K562 (cell line): Measurements from ENCODE around the gene ALOX5. TPM values are rescaled to one million over a fixed set of nuclear protein-coding genes. Genes with fewer than 3 reads are reported as not detected.

Experiments used
- ATAC-seq: fragments of 200-7000 bp; cut with Tn5 transposase; 3 replicates; pipeline ENCODE4 v1.9.1; 2020; ENCODE audit warnings: moderate library complexity
- BruUV-seq: library from RNA; stranded (reverse); fragments of 400-500 nt; replicated peaks from 2 replicates; lab custom pipeline; 2021; lab: Mats Ljungman, UMichigan
- CTCF ChIA-PET: fragments of 300-600 bp; formaldehyde crosslinking; extraction: SDS; loops from one replicate; lab custom pipeline; 2021; ENCODE audit warnings: low intra/inter-chr PET ratio; lab: Yijun Ruan, JAX
- POLR2A ChIA-PET: fragments of 300-600, 350-650 bp; sonication (Branson Sonifier 250); formaldehyde crosslinking; extraction: SDS; loops from one replicate; lab custom pipeline; 2021; ENCODE audit warnings: antibody characterized with exemption, inconsistent platforms; lab: Yijun Ruan, JAX
- DNase-seq, 4 experiments: peaks; one replicate each; pipeline versions ENCODE4 v3.0.0 to v3.0.0-alpha.2; 2011 to 2018; ENCODE audit warnings: low spot score in 3 of 4, mixed read lengths in 3 of 4; ENCODE audit errors: extremely low read depth in 1 of 4
- FAIRE-seq: peaks from 2 replicates; lab custom pipeline; 2011; peaks lifted over from hg19 to GRCh38; lab: Jason Lieb, UNC
- H2AFZ ChIP-seq: 2 replicates; pipeline ENCODE4 v1.6.0; 2011; ENCODE audit warnings: low read depth, low read length, control low read depth, inconsistent platforms
- H3K27ac ChIP-seq: fragments of 200-600 bp; 3 replicates; pipeline ENCODE4 v1.8.0; 2011; ENCODE audit warnings: low read depth, mild to moderate bottlenecking, control low read depth, inconsistent platforms, low read length, moderate library complexity, mixed read lengths; ENCODE audit errors: extremely low read depth
- H3K27me3 ChIP-seq, 2 experiments: fragments of 300-600 bp in 1 of 2; 2 replicates in 1 of 2; 3 replicates in 1 of 2; pipeline versions ENCODE4 v1.6.0 to v1.8.0; 2011; ENCODE audit warnings: inconsistent platforms in 2 of 2, low read length in 2 of 2, mild to moderate bottlenecking in 1 of 2, mixed read lengths in 1 of 2, moderate library complexity in 1 of 2; ENCODE audit not compliant: control insufficient read depth in 2 of 2, insufficient read depth in 2 of 2
- H3K36me3 ChIP-seq: fragments of 300-600 bp; 3 replicates; pipeline ENCODE4 v1.8.0; 2011; ENCODE audit warnings: mild to moderate bottlenecking, low read length, inconsistent platforms; ENCODE audit not compliant: control insufficient read depth, insufficient read depth
- H3K4me1 ChIP-seq, 2 experiments: fragments of 200-600 bp in 1 of 2; replicated peaks in 1 of 2; 2 replicates in 1 of 2; 3 replicates in 1 of 2; pipeline versions ENCODE4 v1.5.1 to v1.8.0; 2011; ENCODE audit warnings: inconsistent platforms in 2 of 2, low read length in 2 of 2, mild to moderate bottlenecking in 1 of 2, mixed read lengths in 1 of 2, moderate library complexity in 1 of 2; ENCODE audit not compliant: control insufficient read depth in 2 of 2, insufficient read depth in 2 of 2
- H3K4me2 ChIP-seq: 2 replicates; pipeline ENCODE4 v1.6.1; 2011; ENCODE audit warnings: low read length, control low read depth, inconsistent platforms, mixed read lengths; ENCODE audit not compliant: insufficient read depth
- H3K4me3 ChIP-seq: fragments of 200-600 bp; sonication (generic), shearing (Covaris generic); 2 replicates; pipeline ENCODE4 v1.5.1; 2016; ENCODE audit warnings: control low read depth, inconsistent platforms
- H3K79me2 ChIP-seq: fragments of 200-600 bp; 3 replicates; pipeline ENCODE4 v1.8.0; 2011; ENCODE audit warnings: low read length, inconsistent platforms; ENCODE audit not compliant: control insufficient read depth, insufficient read depth
- H3K9ac ChIP-seq, 2 experiments: 2 replicates each; pipeline versions ENCODE4 v1.6.0 to v1.6.1; 2011; ENCODE audit warnings: low read depth in 2 of 2, low read length in 2 of 2, control low read depth in 1 of 2, inconsistent platforms in 1 of 2, mild to moderate bottlenecking in 1 of 2, mixed read lengths in 1 of 2; ENCODE audit not compliant: insufficient read depth in 1 of 2
- H3K9me1 ChIP-seq: one replicate; pipeline ENCODE4 v1.6.0; 2011; ENCODE audit warnings: inconsistent platforms, mild to moderate bottlenecking, low read length, moderate library complexity; ENCODE audit not compliant: control insufficient read depth, insufficient read depth
- H3K9me3 ChIP-seq: replicated peaks from 2 replicates; pipeline ENCODE4 v1.5.1; 2011; ENCODE audit warnings: low read depth, low read length, inconsistent platforms; ENCODE audit not compliant: control insufficient read depth, insufficient read depth
- H4K20me1 ChIP-seq: replicated peaks from 2 replicates; pipeline ENCODE4 v1.6.1; 2011; ENCODE audit warnings: low read length, inconsistent platforms, mixed read lengths; ENCODE audit not compliant: control insufficient read depth, insufficient read depth
- ATF3 ChIP-seq, 2 experiments: fragments of 450-650 bp in 1 of 2; sonication (generic) in 1 of 2; formaldehyde crosslinking in 1 of 2; IDR thresholded peaks in 1 of 2; conservative IDR thresholded peaks in 1 of 2; 2 replicates each; pipeline versions ENCODE4 v1.6.1 to v1.8.1; 2016 to 2023; ENCODE audit warnings: mild to moderate bottlenecking in 2 of 2, moderate library complexity in 2 of 2, inconsistent platforms in 1 of 2, missing genetic modification reagents in 1 of 2
- BCOR ChIP-seq: fragments of 450-650 bp; IDR thresholded peaks from 2 replicates; pipeline ENCODE4 v1.6.1; 2016
- GATA2 ChIP-seq: sonication (generic); formaldehyde crosslinking; IDR thresholded peaks from 2 replicates; pipeline ENCODE4 v1.4.0; 2020; ENCODE audit warnings: mild to moderate bottlenecking, missing genetic modification reagents
- JUN ChIP-seq, 2 experiments: sonication (generic) in 1 of 2; formaldehyde crosslinking in 1 of 2; IDR thresholded peaks; 2 replicates each; pipeline versions ENCODE4 v1.6.1 to v1.8.0; 2012 to 2022; ENCODE audit warnings: borderline replicate concordance in 2 of 2, mild to moderate bottlenecking in 2 of 2, improper control_type of control experiment in 1 of 2, low read depth in 1 of 2, low read length in 1 of 2, missing genetic modification reagents in 1 of 2
- KAT7 ChIP-seq: sonication (generic); formaldehyde crosslinking; IDR thresholded peaks from 2 replicates; pipeline ENCODE4 v1.8.0; 2022; ENCODE audit warnings: missing genetic modification reagents, mild to moderate bottlenecking, borderline replicate concordance
- RBM17 ChIP-seq: fragments of 200-400 bp; formaldehyde crosslinking; IDR thresholded peaks from 2 replicates; pipeline ENCODE4 v1.6.1; 2017; ENCODE audit warnings: low read depth, mild to moderate bottlenecking, low read length, borderline replicate concordance
- SAFB2 ChIP-seq: fragments of 200-400 bp; formaldehyde crosslinking; IDR thresholded peaks from 2 replicates; pipeline ENCODE4 v1.6.1; 2018; ENCODE audit warnings: borderline replicate concordance, low read length, low read depth, moderate library complexity; ENCODE audit not compliant: severe bottlenecking
- XRCC3 ChIP-seq: fragments of 450-650 bp; IDR thresholded peaks from 2 replicates; pipeline ENCODE4 v1.6.1; 2017; ENCODE audit warnings: mild to moderate bottlenecking, moderate library complexity
- ZFP91 ChIP-seq: sonication (generic); formaldehyde crosslinking; IDR thresholded peaks from 2 replicates; pipeline ENCODE4 v1.8.0; 2022; ENCODE audit warnings: mild to moderate bottlenecking, missing genetic modification reagents
- ZKSCAN3 ChIP-seq: fragments of 250-450 bp; sonication (Bioruptor Pico); IDR thresholded peaks from 2 replicates; pipeline ENCODE4 v1.4.0; 2020
- ZMIZ1 ChIP-seq, 2 experiments: fragments of 150-350 bp in 1 of 2; IDR thresholded peaks; 2 replicates each; pipeline ENCODE4 v1.6.1; 2012 to 2016; ENCODE audit warnings: low read depth in 2 of 2, low read length in 2 of 2, mild to moderate bottlenecking in 1 of 2, moderate library complexity in 1 of 2
- ZNF311 ChIP-seq: fragments of 250-450 bp; sonication (Bioruptor Pico); IDR thresholded peaks from 2 replicates; pipeline ENCODE4 v1.4.0; 2020; ENCODE audit warnings: mild to moderate bottlenecking, moderate library complexity
- ZNF408 ChIP-seq: fragments of 250-450 bp; sonication (Bioruptor Pico); IDR thresholded peaks from 2 replicates; pipeline ENCODE4 v1.4.0; 2020; ENCODE audit warnings: low read depth, mild to moderate bottlenecking, moderate library complexity
- WGBS: fragments of 100-300 bp; shearing (Covaris generic); methylation state at CpG from one replicate; pipeline ENCODE4 v1.1.6; 2016; ENCODE audit warnings: low coverage, mixed read lengths; ENCODE audit not compliant: insufficient coverage; ENCODE audit errors: missing lambda C conversion rate; 5-methylcytosine and 5-hydroxymethylcytosine counted together
- in situ Hi-C: fragments of 300-500 bp; cut with MboI; formaldehyde crosslinking; loops from 4 replicates; pipeline ENCODE4 v1.15.0; 2018; ENCODE audit warnings: inconsistent platforms, mixed read lengths
- intact Hi-C: fragments of 100-400 bp; cut with micrococcal nuclease; formaldehyde crosslinking; loops from 2 replicates; pipeline ENCODE4 v1.14.2; 2022
- polyA plus RNA-seq, 8 experiments: library from polyadenylated mRNA; depleted of rRNA in 4 of 8; stranded (reverse) in 5 of 8; unstranded in 3 of 8; fragments of >200 nt; fragmentation: Nextera tagmentation in 2 of 8; fragmentation: Illumina TruSeq in 1 of 8; extraction: Ambion mirVana in 2 of 8; extraction: Trizol in 1 of 8; gene quantifications; 2 replicates each; pipeline versions ENCODE4 v1.2.1 to v1.2.3, GENCODE V29; 2011 to 2014; ENCODE audit warnings: inconsistent platforms in 1 of 8, missing spikeins in 1 of 8
- total RNA-seq, 7 experiments: library from RNA; depleted of rRNA in 6 of 7; stranded (reverse); fragments of >200 nt in 6 of 7; fragmentation: Illumina TruSeq in 2 of 7; extraction: Trizol in 2 of 7; gene quantifications; 2 replicates each; pipeline versions ENCODE4 v1.2.1 to v1.2.3, GENCODE V29; 2011 to 2021; ENCODE audit warnings: low replicate concordance in 1 of 7

ALOX5 gene
- total and polyA plus RNA-seq, 9 of the 15 experiments (the other 6 are each of a cell fraction or from before 2014, with no cell fraction given): 0.10 to 2.4 (median 1.4) TPM

- no TSS peak for BruUV-seq
Measured at GRCh38 chr10:45403151-45403550, 29.1 kb downstream of the ALOX5 start.

More at GRCh38 chr10:45403151-45403550, 29.1 kb downstream of the ALOX5 start:
- H3K79me2 ChIP-seq: no peaks in the 10 kb centered on the region
- H3K4me3 ChIP-seq: no peak overlapping the region
- CTCF ChIA-PET: no interaction called here
- ATAC-seq (no peak), DNase-seq (no peak), FAIRE-seq (no peak)
- H3K27ac ChIP-seq: no peak overlapping the region
- H4K20me1 ChIP-seq: no peaks in the 10 kb centered on the region
- in situ Hi-C loops: no loop called here
- no peak overlapping the region for H3K9ac ChIP-seq
- no peaks in the 10 kb centered on the region for H3K9me1 ChIP-seq
- 0 out of 2 replicates have a peak, but pooled peaks cover 2% of the 10 kb centered on the region for H3K9me3 ChIP-seq
- H3K4me2 ChIP-seq: no peak overlapping the region
- H3K36me3 ChIP-seq: no peaks in the 10 kb centered on the region
- POLR2A ChIA-PET: interaction anchor here (1.2 kb wide), 1 partner anchor 15 kb away, joined by 4 read pairs; no protein-coding TSS in a partner anchor
- peaks cover 5 to 32% of the 10 kb centered on the region in 2 experiments; a peak in 4 of 5 replicates for H3K4me1 ChIP-seq
- intact Hi-C loops: no loop called here
- no peak for TF ChIP-seq JUN (IDR thresholded peaks at IDR 0.05; ENCODE audit: borderline replicate concordance, low read depth, low read length)
- TF ChIP-seq JUN (CRISPR knock-in tag; IDR thresholded peaks at IDR 0.05; ENCODE audit: borderline replicate concordance): no peak
- no peak for TF ChIP-seq ZMIZ1 (IDR thresholded peaks at IDR 0.05; ENCODE audit: low read depth in 2 of 2, low read length in 2 of 2)
- no peak for TF ChIP-seq SAFB2
- TF ChIP-seq GATA2: no peak
- no peak for TF ChIP-seq XRCC3
- TF ChIP-seq RBM17: no peak
- TF ChIP-seq ATF3 (IDR thresholded peaks at IDR 0.05): no peak
- TF ChIP-seq ATF3 (CRISPR knock-in tag; conservative IDR thresholded peaks at IDR 0.05): no peak
- TF ChIP-seq ZNF408: no peak
- no peak for TF ChIP-seq ZFP91 (CRISPR knock-in tag)
- TF ChIP-seq ZKSCAN3 (CRISPR knock-in tag): no peak
- no peak for TF ChIP-seq BCOR
- no peak for TF ChIP-seq ZNF311 (CRISPR knock-in tag)
- TF ChIP-seq KAT7 (CRISPR knock-in tag): no peak
- TF ChIP-seq, all 486 proteins: peak for 0
- Histone ChIP-seq H2AFZ (no peak overlapping the region), H3K27me3 (no peaks in the 10 kb centered on the region)
- WGBS: 75% methylated on average over 8 of the region's 8 CpGs
